Measurements from ENCODE around the gene SORCS2.

SORCS2 gene

DNA sequence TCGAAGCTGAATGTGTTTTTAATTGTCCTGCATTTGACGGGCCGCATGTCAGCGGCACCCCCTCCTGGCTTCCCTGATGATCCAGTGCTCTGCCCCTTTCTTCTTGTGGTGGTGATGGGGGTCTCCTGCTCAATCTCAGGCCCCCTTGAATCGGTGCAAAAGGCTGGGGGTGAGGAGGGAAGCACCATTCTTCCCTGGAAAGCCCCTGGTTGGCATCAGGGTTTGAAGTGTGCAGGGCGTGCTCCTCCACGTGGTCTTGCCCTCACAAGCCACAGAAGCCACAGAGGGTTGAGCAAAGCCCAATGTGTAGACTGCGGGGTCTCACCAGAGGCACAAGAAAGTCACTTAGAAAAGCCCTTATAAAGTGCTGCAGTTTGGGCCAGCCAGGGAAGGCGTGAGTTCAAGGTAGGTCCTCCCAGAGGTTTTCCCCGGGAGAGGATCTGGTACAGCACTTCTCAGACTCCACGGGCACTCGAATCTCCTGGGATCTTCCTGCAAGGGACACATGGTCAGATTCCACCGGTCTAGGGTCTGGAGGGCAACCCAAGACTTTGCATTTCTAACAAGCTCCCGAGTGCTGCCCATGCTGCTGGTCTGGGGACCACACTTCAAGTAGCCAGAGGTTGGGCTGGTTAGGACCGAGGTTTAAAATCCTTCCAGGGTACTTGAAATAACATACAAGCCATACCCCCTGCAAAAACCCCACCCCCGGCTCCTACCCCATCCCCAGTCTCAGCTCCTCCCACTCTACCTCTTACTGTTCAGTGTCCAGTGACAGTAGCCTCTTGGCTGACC, 207.3 kb downstream of the SORCS2 start:
- in situ Hi-C loops (cut with MboI; ENCODE audit: low sequenced_read_pairs), result no loop called here

GRCh38 chr4:7400671-7401298, 208.4 kb downstream of the SORCS2 start:
- in situ Hi-C loops (cut with MboI; ENCODE audit: low sequenced_read_pairs), result no loop called here

- in situ Hi-C loops (cut with MboI; ENCODE audit: low sequenced_read_pairs), result no loop called here
These were observed 210.2 kb downstream of the SORCS2 start for GRCh38 chr4:7402526-7402925.

- in situ Hi-C loops (cut with MboI; ENCODE audit: low sequenced_read_pairs), result no loop called here
These were observed 210.7 kb downstream of the SORCS2 start for GRCh38 chr4:7403001-7403400.

DNA sequence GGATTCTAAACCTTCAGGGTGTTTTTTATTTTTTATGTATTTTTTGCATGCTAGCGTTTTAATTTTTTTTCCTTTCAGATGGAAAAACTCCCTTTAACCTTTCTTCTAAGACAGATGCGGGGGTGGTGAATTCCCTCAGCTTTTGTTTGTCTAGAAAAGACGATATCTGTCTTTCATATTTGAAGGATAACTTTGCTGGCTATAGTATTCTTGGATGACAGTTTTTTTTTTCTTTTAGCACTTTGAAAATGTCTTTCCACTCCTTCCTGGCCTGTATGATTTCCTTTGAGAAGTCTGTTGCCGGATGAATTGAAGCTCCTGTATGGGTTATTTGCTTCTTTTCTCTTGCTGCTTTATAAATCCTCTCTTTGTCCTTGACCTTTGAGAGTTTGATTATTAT, 215.8 kb downstream of the SORCS2 start:
- in situ Hi-C loops (cut with MboI; ENCODE audit: low sequenced_read_pairs), result no loop called here

DNA sequence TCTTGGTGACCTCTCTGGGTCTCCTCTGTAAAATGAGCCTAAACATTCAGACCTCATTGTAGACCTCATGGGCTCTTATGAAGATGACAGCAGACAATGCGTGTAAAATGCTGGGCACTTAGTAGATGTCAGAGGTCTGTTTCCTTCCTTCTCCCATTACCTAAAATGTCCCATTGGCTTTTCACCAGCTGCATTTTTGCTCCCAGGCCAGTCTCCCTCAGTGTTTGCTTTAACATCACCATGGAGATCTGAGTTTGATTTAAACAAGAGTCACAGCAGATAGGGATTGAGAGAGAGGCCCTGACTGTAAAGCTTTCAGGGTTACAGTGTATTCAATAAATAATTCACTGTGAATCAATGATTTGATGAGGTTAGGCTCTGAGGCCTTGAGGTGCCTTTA, 218.1 kb downstream of the SORCS2 start:
- in situ Hi-C loops (cut with MboI; ENCODE audit: low sequenced_read_pairs), result no loop called here

DNA sequence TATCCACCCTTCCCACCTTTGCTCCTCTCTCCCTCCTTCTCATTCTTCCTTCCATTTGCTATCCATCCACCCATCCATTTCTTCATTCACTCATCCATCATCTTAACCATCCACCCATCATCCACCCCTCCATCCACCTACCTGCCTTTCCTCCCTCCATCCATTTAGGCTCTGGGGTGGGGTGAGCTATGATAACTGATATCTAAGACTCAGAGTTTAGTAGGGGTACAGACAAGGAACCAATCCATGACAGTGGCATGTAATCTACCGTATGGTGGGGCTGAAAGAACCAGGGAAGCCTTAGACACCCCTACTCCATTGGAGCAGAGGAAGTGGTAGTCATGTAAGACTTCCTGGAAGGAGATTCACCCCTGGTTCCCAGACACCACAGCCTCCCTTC, 219.2 kb downstream of the SORCS2 start:
- in situ Hi-C loops (cut with MboI; ENCODE audit: low sequenced_read_pairs), result no loop called here

GRCh38 chr4:7411896-7412553, 219.7 kb downstream of the SORCS2 start:
- in situ Hi-C loops (cut with MboI; ENCODE audit: low sequenced_read_pairs), result no loop called here

GRCh38 chr4:7412554-7412912, 220.2 kb downstream of the SORCS2 start:
- in situ Hi-C loops (cut with MboI; ENCODE audit: low sequenced_read_pairs), result no loop called here

DNA sequence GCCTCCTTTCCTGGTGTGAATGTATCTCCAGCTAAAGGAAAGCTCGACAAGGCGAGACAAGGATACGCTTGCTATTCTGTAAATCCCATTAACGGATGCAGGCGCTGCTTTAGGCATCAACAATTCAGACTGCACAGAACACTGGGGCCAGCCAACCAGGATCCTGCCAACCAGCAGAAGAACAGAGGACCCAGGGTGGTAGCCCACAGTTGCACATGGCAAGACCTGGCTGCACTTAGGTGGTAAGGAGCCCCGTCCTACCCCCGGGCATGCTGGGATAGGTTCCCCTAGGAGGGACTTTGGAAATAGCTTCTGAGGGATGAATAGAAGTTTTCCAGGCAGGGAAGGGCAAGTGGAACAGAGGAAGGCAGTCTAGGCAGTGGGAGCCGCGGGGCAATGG, 221.7 kb downstream of the SORCS2 start:
- in situ Hi-C loops (cut with MboI; ENCODE audit: low sequenced_read_pairs), result no loop called here

GRCh38 chr4:7414736-7415510, 222.6 kb downstream of the SORCS2 start:
- in situ Hi-C loops (cut with MboI; ENCODE audit: low sequenced_read_pairs), result no loop called here

GRCh38 chr4:7415927-7416686, 223.8 kb downstream of the SORCS2 start:
- in situ Hi-C loops (cut with MboI; ENCODE audit: low sequenced_read_pairs), result no loop called here

DNA sequence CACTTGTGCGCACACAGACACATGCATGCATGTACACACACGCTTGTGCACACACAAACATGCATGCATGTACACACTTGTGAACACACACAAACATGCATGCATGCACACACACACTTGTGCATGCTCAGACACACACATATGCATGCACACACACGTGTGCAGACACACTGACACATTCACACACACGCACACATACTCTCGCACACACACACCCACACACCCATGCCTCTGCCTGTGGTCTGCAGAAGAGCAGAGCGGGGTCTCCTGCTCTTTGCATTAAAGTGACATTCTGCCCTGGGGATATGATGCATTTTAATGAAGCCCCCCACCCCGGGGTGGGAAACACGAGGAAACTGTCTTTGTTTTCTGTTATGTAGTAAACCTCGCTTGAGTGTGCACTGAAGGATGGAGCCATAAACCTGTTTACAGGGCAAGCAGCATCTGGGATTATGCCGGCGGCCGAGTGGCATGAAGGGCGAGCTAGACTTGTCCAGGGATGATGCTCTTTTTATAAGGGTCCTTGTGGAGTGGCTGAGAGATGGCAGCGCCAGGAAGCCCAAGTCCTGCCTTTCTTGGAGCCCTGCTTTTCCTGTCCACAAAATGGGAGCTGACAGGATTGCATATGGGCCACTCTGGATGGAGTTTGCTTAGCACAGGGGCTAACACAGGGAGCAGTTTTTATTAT, 224.6 kb downstream of the SORCS2 start:
- in situ Hi-C loops (cut with MboI; ENCODE audit: low sequenced_read_pairs), result no loop called here

GRCh38 chr4:7417639-7418038, 225.3 kb downstream of the SORCS2 start:
- in situ Hi-C loops (cut with MboI; ENCODE audit: low sequenced_read_pairs), result no loop called here

DNA sequence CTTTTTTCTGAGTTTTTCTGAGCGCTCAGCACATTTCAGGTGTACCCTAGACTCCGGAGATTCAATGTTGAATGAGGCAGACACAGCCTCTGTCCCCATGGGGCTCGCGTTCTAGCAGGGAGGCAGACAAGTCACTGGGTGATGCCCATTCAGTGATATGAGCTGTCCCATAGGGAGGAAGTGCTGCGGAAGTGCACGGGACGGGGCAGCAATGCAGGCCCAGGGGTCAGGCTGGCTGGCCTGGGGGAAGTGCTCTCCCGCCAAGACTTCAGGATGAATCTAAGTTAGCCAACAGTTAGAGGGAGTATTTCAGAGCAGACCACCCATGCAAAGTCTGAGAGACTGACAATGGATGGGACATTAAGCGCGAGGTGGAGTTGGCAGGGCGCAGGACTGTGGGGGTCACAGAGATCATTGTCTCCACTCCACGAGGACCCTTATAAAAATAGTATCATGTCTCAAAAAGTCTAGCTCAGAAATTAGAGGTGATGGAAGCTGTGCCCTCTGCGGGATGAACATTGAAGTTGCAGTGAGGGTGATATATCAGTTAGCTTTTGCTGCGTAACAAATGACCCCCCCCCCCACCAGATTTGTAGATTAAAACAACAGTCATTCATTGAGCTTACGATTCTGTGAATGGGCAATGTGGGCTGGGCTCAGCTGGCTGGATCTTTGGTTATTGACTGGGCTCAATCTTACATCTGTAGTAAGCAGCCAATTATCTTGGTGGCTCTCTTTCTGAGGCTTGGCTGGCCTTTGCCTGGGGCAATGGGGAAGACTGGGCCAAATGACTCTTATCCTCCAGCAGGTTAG, 226.0 kb downstream of the SORCS2 start:
- in situ Hi-C loops (cut with MboI; ENCODE audit: low sequenced_read_pairs), result no loop called here

DNA sequence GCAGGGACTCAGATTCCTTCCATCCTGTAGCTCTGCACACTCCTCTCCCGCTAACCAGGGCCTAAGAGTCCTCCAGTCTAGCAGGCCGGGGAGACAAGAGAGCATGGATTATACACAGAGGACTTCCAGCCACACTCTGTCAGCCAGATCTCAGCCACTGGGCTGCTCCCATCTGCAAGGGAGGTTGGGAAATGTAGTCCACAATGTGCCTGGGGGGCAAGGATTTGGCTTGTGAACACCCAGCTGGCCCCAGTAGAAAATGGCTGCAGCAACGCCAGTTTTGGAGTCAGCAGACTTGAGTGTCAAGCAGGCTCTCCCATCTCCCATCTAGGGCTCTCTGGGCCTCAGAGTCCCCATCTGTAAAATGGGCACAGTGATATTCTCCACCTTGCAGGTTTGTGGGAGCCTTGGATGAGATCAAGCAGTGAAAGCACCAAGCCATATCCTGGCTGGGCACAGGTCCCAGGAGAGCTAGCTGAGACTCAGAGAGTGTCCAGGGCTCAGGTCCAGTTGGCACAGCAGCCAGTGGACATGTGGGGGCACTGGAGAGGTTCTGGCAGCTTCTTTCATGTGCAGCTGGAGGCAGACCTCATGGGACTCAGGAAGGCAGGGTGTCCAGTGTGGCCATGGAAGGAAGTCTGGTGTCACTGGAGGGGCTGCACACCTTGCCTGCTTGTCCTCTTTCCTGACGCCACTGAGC, 227.8 kb downstream of the SORCS2 start:
- in situ Hi-C loops (cut with MboI; ENCODE audit: low sequenced_read_pairs), result no loop called here

GRCh38 chr4:7420661-7421040, 228.3 kb downstream of the SORCS2 start:
- in situ Hi-C loops (cut with MboI; ENCODE audit: low sequenced_read_pairs), result no loop called here

- in situ Hi-C loops (cut with MboI; ENCODE audit: low sequenced_read_pairs), result no loop called here
These were observed 229.2 kb downstream of the SORCS2 start for GRCh38 chr4:7421356-7422150.
